ENCODE results near the gene NPLOC4. TPM values are rescaled to one million over a fixed set of nuclear protein-coding genes. Genes with fewer than 3 reads are reported as not detected.

NPLOC4 gene
- total RNA-seq, 1 donor from 2014 or later: 128 TPM

DNA sequence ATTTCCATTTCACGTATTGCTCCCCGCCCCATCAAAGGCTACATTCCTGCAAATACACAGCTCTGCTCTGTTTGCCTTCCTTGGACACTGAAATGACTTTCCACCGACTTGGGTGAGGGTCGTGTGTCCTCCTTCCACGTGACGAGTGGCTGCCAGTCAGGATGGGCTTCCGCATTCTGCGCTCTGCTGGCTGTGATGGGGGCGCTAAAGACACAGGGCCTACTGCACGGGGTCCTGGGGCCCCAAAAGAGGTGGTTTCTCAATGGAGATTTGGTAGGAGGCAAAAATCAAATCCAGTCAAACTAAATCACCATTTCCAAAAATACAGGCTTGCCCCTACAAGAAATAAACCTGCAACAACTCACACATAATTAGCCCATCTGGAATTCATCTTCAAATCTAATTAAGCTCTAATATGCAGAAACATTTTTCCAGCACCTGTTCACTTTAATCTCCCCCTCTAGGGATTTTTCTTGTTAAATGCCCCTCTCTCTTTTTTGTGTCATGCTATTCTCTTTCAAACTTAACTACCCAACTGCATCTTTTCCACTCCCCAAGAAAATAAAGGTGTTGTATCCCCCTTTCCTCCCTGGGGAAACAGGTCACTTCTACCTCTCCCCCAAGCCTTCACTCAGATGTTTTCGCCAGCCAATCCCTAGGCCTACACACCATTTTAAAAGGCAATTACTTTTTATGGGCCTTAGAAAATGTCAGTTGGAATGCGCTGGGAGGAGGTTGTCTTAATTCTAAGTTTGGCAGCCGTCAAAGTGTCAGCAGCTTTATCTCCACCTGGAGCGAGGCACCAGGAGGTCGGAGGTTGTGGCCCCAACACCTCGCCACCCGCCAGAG, 62.9 kb downstream of the NPLOC4 start:
- H3K4me3 ChIP-seq: no peak overlapping the region
- H3K27ac ChIP-seq: no peak overlapping the region
- H3K9me3 ChIP-seq: no peaks in the 10 kb centered on the region
- H3K27me3 ChIP-seq: no peaks in the 10 kb centered on the region
- H3K4me1 ChIP-seq: peaks cover 10 to 30% of the 10 kb centered on the region in 2 donors
- peaks cover 25 to 56% of the 10 kb centered on the region in 2 donors for H3K36me3 ChIP-seq
- no peak for DNase-seq (ENCODE audit: low spot score in 2 of 2)
- no peak for TF ChIP-seq CTCF (IDR thresholded peaks at IDR 0.05)
- intact Hi-C loops (cut with DNase I): no loop called here

- H3K9me3 ChIP-seq: no peaks in the 10 kb centered on the region
- no peak overlapping the region for H3K27ac ChIP-seq
- no peaks in the 10 kb centered on the region for H3K27me3 ChIP-seq
- no peak for DNase-seq (ENCODE audit: low spot score in 2 of 2)
- intact Hi-C loops (cut with DNase I): no loop called here
- H3K36me3 ChIP-seq: peaks cover 33 to 47% of the 10 kb centered on the region in 2 donors
- TF ChIP-seq CTCF (IDR thresholded peaks at IDR 0.05): no peak
- peaks cover 18 to 37% of the 10 kb centered on the region in 2 donors for H3K4me1 ChIP-seq
- no peak overlapping the region for H3K4me3 ChIP-seq
Measured at GRCh38 chr17:81572563-81573168, 64.2 kb downstream of the NPLOC4 start.

GRCh38 chr17:81570964-81571363, 65.9 kb downstream of the NPLOC4 start:
- TF ChIP-seq CTCF (IDR thresholded peaks at IDR 0.05): no peak
- peak overlapping the region in 1 of 2 donors; percentile 93 for H3K27ac ChIP-seq
- DNase-seq (ENCODE audit: low spot score in 2 of 2): no peak
- peaks cover 18 to 32% of the 10 kb centered on the region in 2 donors for H3K4me1 ChIP-seq
- H3K36me3 ChIP-seq: peaks cover 33 to 48% of the 10 kb centered on the region in 2 donors
- intact Hi-C loops (cut with DNase I): no loop called here
- H3K9me3 ChIP-seq: no peaks in the 10 kb centered on the region
- no peak overlapping the region for H3K4me3 ChIP-seq
- H3K27me3 ChIP-seq: no peaks in the 10 kb centered on the region

- TF ChIP-seq CTCF (IDR thresholded peaks at IDR 0.05): no peak
- peaks cover 27 to 35% of the 10 kb centered on the region in 2 donors for H3K4me1 ChIP-seq
- no peak overlapping the region for H3K4me3 ChIP-seq
- no peaks in the 10 kb centered on the region for H3K27me3 ChIP-seq
- no peaks in the 10 kb centered on the region for H3K9me3 ChIP-seq
- H3K36me3 ChIP-seq: peaks cover 37 to 51% of the 10 kb centered on the region in 2 donors
- peak overlapping the region; percentile 86 to 93 for H3K27ac ChIP-seq
- intact Hi-C loops (cut with DNase I): no loop called here
- DNase-seq (ENCODE audit: low spot score in 2 of 2): no peak
Measured at GRCh38 chr17:81569986-81570514, 66.9 kb downstream of the NPLOC4 start.

- Histone ChIP-seq H3K4me1 (peaks cover 31 to 49% of the 10 kb centered on the region in 2 donors), H3K9me3 (no peaks in the 10 kb centered on the region), H3K4me3 (no peak overlapping the region), H3K27me3 (no peaks in the 10 kb centered on the region), H3K27ac (peak overlapping the region; percentile 86 to 93), H3K36me3 (peaks cover 39 to 52% of the 10 kb centered on the region in 2 donors)
- TF ChIP-seq CTCF (IDR thresholded peaks at IDR 0.05): no peak
- no peak for DNase-seq (ENCODE audit: low spot score in 2 of 2)
- intact Hi-C loops (cut with DNase I): no loop called here
Measured at GRCh38 chr17:81568416-81568815, 68.5 kb downstream of the NPLOC4 start.

Data from ascending aorta (tissue), 2 donors.